Stimulated activated CD8-positive, alpha-beta memory T cell treated with anti-CD3 and anti-CD28 coated beads, Interleukin-15, amount 100 ng/mL, for 48 hours (primary cell): ENCODE data around the gene USP51.
"Not testable (repeated sequence)": the region's sequence is repeated elsewhere in the genome, so short reads cannot be mapped to it uniquely, and the experiment has no call there.

Source experiments
- DNase-seq, 2 donors: peaks; one replicate each; pipeline ENCODE4 v3.0.0-alpha.2; 2020; ENCODE audit warnings: low read depth in 2 of 2

USP51 gene

GRCh38 chrX:55489314-55490009 lies at the start of gene USP51:
Gene USP51, minus strand, starts transcription at chrX:55489848. Its CDS starts 909 bp downstream, at chrX:55488939.
- no peak for DNase-seq

- no peak for DNase-seq
These were observed 34.8 kb upstream of the USP51 start for GRCh38 chrX:55524487-55524886.

GRCh38 chrX:55523356-55523755 lies 33.7 kb upstream of the USP51 start:
- DNase-seq = no peak

GRCh38 chrX:55522596-55523276 lies 33.1 kb upstream of the USP51 start:
- no peak for DNase-seq

GRCh38 chrX:55521687-55522086 lies 32.0 kb upstream of the USP51 start:
- no peak for DNase-seq

GRCh38 chrX:55516794-55517481 lies 27.3 kb upstream of the USP51 start:
- not testable (repeated sequence) for DNase-seq

GRCh38 chrX:55513045-55513737 lies 23.5 kb upstream of the USP51 start:
- DNase-seq = not testable (repeated sequence)

GRCh38 chrX:55508410-55509152 lies 18.9 kb upstream of the USP51 start:
- not testable (repeated sequence) for DNase-seq

GRCh38 chrX:55507699-55508098 lies 18.1 kb upstream of the USP51 start:
- not testable (repeated sequence) for DNase-seq

GRCh38 chrX:55507010-55507409 lies 17.4 kb upstream of the USP51 start:
- not testable (repeated sequence) for DNase-seq

GRCh38 chrX:55490974-55491373 lies 1.3 kb upstream of the USP51 start:
- DNase-seq = no peak

GRCh38 chrX:55490121-55490520 lies 473 bp upstream of the USP51 start:
- no peak for DNase-seq

GRCh38 chrX:55488593-55489313 lies 895 bp downstream of the USP51 start:
- no peak for DNase-seq

GRCh38 chrX:55488006-55488592 lies 1.5 kb downstream of the USP51 start:
- no peak for DNase-seq

GRCh38 chrX:55487143-55487542 lies 2.5 kb downstream of the USP51 start:
- no peak for DNase-seq

GRCh38 chrX:55486736-55487135 lies 2.9 kb downstream of the USP51 start:
- DNase-seq = no peak

GRCh38 chrX:55484948-55485347 lies 4.7 kb downstream of the USP51 start:
- no peak for DNase-seq

- DNase-seq = no peak
These were observed 9.1 kb downstream of the USP51 start for GRCh38 chrX:55480390-55481062.

GRCh38 chrX:55479956-55480355 lies 9.7 kb downstream of the USP51 start:
- DNase-seq = not testable (repeated sequence)

- not testable (repeated sequence) for DNase-seq
These were observed 23.9 kb downstream of the USP51 start for GRCh38 chrX:55465791-55466190.
